H1 (cell line): ENCODE data around the gene RHBDD1. TPM values are rescaled to one million over a fixed set of nuclear protein-coding genes. Genes with fewer than 3 reads are reported as not detected.

Experiments
- CTCF ChIA-PET: fragments of 300-600 bp; sonication (Branson Sonifier 250); formaldehyde crosslinking; loops from one replicate; lab custom pipeline; 2021; ENCODE audit not compliant: partially characterized antibody; lab: Charles Lee
- POLR2A ChIA-PET: fragments of 300-600 bp; sonication (Branson Sonifier 250); formaldehyde crosslinking; loops from one replicate; lab custom pipeline; 2021; ENCODE audit warnings: inconsistent platforms; ENCODE audit not compliant: partially characterized antibody; lab: Charles Lee
- DNase-seq, 2 experiments: peaks; one replicate each; pipeline versions ENCODE4 v3.0.0 to v3.0.0-alpha.2; 2010 to 2022; ENCODE audit warnings: low spot score in 2 of 2, low read depth in 1 of 2, mixed read lengths in 1 of 2
- FAIRE-seq: peaks from 2 replicates; lab custom pipeline; 2011; peaks lifted over from hg19 to GRCh38; lab: Jason Lieb, UNC
- H2AFZ ChIP-seq: 2 replicates; pipeline ENCODE4 v1.8.1; 2012; ENCODE audit warnings: low read length, inconsistent platforms
- H2AK5ac ChIP-seq: 2 replicates; pipeline ENCODE4 v1.6.1; 2013; ENCODE audit warnings: low read depth, low read length
- H2BK120ac ChIP-seq: replicated peaks from 2 replicates; pipeline ENCODE3; 2013; ENCODE audit warnings: low read depth, low read length, inconsistent platforms
- H2BK12ac ChIP-seq: 2 replicates; pipeline ENCODE4 v1.6.1; 2013; ENCODE audit warnings: low read depth, low read length
- H2BK15ac ChIP-seq: 2 replicates; pipeline ENCODE4 v1.6.1; 2013; ENCODE audit warnings: low read length
- H2BK20ac ChIP-seq: 2 replicates; pipeline ENCODE4 v1.6.1; 2013; ENCODE audit warnings: low read length
- H2BK5ac ChIP-seq: 2 replicates; pipeline ENCODE4 v1.6.1; 2013; ENCODE audit warnings: low read depth, low read length
- H3K14ac ChIP-seq: 2 replicates; pipeline ENCODE4 v1.6.1; 2013; ENCODE audit warnings: inconsistent platforms; ENCODE audit not compliant: insufficient read length
- H3K18ac ChIP-seq: 2 replicates; pipeline ENCODE4 v1.6.1; 2013; ENCODE audit warnings: low read length; ENCODE audit errors: extremely low read depth
- H3K23ac ChIP-seq: 2 replicates; pipeline ENCODE4 v1.6.1; 2013; ENCODE audit warnings: inconsistent platforms; ENCODE audit not compliant: insufficient read length
- H3K23me2 ChIP-seq: 2 replicates; pipeline ENCODE4 v1.6.1; 2013; ENCODE audit warnings: low read depth, low read length
- H3K27ac ChIP-seq: 2 replicates; pipeline ENCODE4 v1.6.1; 2011; ENCODE audit warnings: low read depth, low read length, inconsistent platforms
- H3K27me3 ChIP-seq, 4 experiments: replicated peaks in 1 of 4; 1 replicate in 1 of 4; 2 replicates in 3 of 4; pipeline versions ENCODE4 v1.6.1 to v1.8.1; 2011 to 2013; ENCODE audit warnings: low read length in 3 of 4, mild to moderate bottlenecking in 3 of 4, inconsistent platforms in 2 of 4, mixed read lengths in 2 of 4, moderate library complexity in 1 of 4; ENCODE audit not compliant: control insufficient read depth in 3 of 4, insufficient read depth in 3 of 4; ENCODE audit errors: extremely low read depth in 1 of 4
- H3K36me3 ChIP-seq, 4 experiments: 2 replicates each; pipeline versions ENCODE4 v1.6.1 to v1.8.1; 2011 to 2013; ENCODE audit warnings: mild to moderate bottlenecking in 4 of 4, low read length in 3 of 4, moderate library complexity in 2 of 4, control low read depth in 1 of 4, inconsistent platforms in 1 of 4; ENCODE audit not compliant: insufficient read depth in 4 of 4, control insufficient read depth in 2 of 4
- H3K4ac ChIP-seq: replicated peaks from 2 replicates; pipeline ENCODE3; 2013; ENCODE audit warnings: low read length, low read depth, mixed read lengths, inconsistent platforms; ENCODE audit not compliant: insufficient read length
- H3K4me1 ChIP-seq, 4 experiments: replicated peaks in 1 of 4; 1 replicate in 1 of 4; 2 replicates in 3 of 4; pipeline versions ENCODE4 v1.6.1 to v1.8.1; 2011 to 2013; ENCODE audit warnings: low read length in 3 of 4, inconsistent platforms in 2 of 4, mixed read lengths in 1 of 4; ENCODE audit not compliant: insufficient read depth in 4 of 4, control insufficient read depth in 3 of 4
- H3K4me2 ChIP-seq, 2 experiments: 2 replicates each; pipeline versions ENCODE4 v1.6.1 to v1.8.1; 2011 to 2013; ENCODE audit warnings: low read depth in 2 of 2, low read length in 2 of 2, control low read depth in 1 of 2, inconsistent platforms in 1 of 2, mild to moderate bottlenecking in 1 of 2; ENCODE audit not compliant: insufficient read depth in 1 of 2
- H3K4me3 ChIP-seq, 4 experiments: fragments of 200-600, 300-600 bp in 1 of 4; sonication (generic), shearing (Covaris generic), sonication (Bioruptor Twin) in 1 of 4; 2 replicates each; pipeline versions ENCODE4 v1.5.1 to v1.8.1; 2011 to 2016; ENCODE audit warnings: low read length in 4 of 4, low read depth in 3 of 4, control low read depth in 2 of 4, inconsistent platforms in 2 of 4, mild to moderate bottlenecking in 2 of 4, mixed read lengths in 1 of 4, moderate library complexity in 1 of 4; ENCODE audit not compliant: insufficient read depth in 2 of 4; ENCODE audit errors: extremely low read depth in 1 of 4
- H3K56ac ChIP-seq: replicated peaks from 2 replicates; pipeline ENCODE3; 2013; ENCODE audit warnings: low read depth, mild to moderate bottlenecking, mixed read lengths, low read length, inconsistent platforms; ENCODE audit not compliant: insufficient read length
- H3K79me1 ChIP-seq: 2 replicates; pipeline ENCODE4 v1.6.1; 2013; ENCODE audit warnings: low read depth, low read length, control low read depth
- H3K79me2 ChIP-seq, 2 experiments: 2 replicates each; pipeline versions ENCODE4 v1.6.1 to v1.8.1; 2012 to 2013; ENCODE audit warnings: low read length in 2 of 2, mild to moderate bottlenecking in 2 of 2, inconsistent platforms in 1 of 2; ENCODE audit not compliant: insufficient read depth in 2 of 2, control insufficient read depth in 1 of 2
- H3K9ac ChIP-seq, 4 experiments: replicated peaks in 1 of 4; 1 replicate in 1 of 4; 2 replicates in 3 of 4; pipeline versions ENCODE4 v1.6.1 to v1.8.1; 2011 to 2013; ENCODE audit warnings: low read depth in 3 of 4, low read length in 3 of 4, control low read depth in 2 of 4, mild to moderate bottlenecking in 2 of 4, moderate library complexity in 2 of 4, inconsistent platforms in 1 of 4; ENCODE audit errors: extremely low read depth in 1 of 4
- H3K9me3 ChIP-seq, 2 experiments: 2 replicates each; pipeline versions ENCODE4 v1.6.1 to v1.8.1; 2012 to 2013; ENCODE audit warnings: mild to moderate bottlenecking in 2 of 2, moderate library complexity in 2 of 2, control low read depth in 1 of 2, inconsistent platforms in 1 of 2, low read depth in 1 of 2, low read length in 1 of 2, mixed read lengths in 1 of 2; ENCODE audit not compliant: insufficient read depth in 2 of 2
- H4K20me1 ChIP-seq, 2 experiments: replicated peaks in 1 of 2; 2 replicates each; pipeline versions ENCODE3 to v1.8.1; 2011 to 2013; ENCODE audit warnings: inconsistent platforms in 2 of 2, low read length in 2 of 2, mild to moderate bottlenecking in 1 of 2; ENCODE audit not compliant: insufficient read depth in 2 of 2, control insufficient read depth in 1 of 2
- H4K5ac ChIP-seq: 2 replicates; pipeline ENCODE4 v1.6.1; 2013; ENCODE audit warnings: low read length, low read depth, mixed read lengths, inconsistent platforms; ENCODE audit not compliant: insufficient read length
- H4K8ac ChIP-seq: 2 replicates; pipeline ENCODE4 v1.8.0; 2013; ENCODE audit warnings: mild to moderate bottlenecking, moderate library complexity, low read length, inconsistent platforms; ENCODE audit not compliant: insufficient read depth; ENCODE audit errors: extremely low read depth
- H4K91ac ChIP-seq: replicated peaks from 2 replicates; pipeline ENCODE3; 2013; ENCODE audit warnings: low read length, mixed read lengths, inconsistent platforms; ENCODE audit not compliant: insufficient read length
- NANOG ChIP-seq: IDR thresholded peaks from 2 replicates; pipeline ENCODE4 v1.6.1; 2011; ENCODE audit warnings: low read length, low read depth, mild to moderate bottlenecking, inconsistent platforms; ENCODE audit not compliant: insufficient read depth, poor library complexity, severe bottlenecking
- WGBS, 2 experiments: shearing (Covaris generic) in 1 of 2; methylation state at CpG; one replicate each; pipeline versions ENCODE4 v1.1.6 to v1.1.7; 2013 to 2015; ENCODE audit warnings: low lambda C conversion rate in 2 of 2, mixed read lengths in 2 of 2, inconsistent platforms in 1 of 2, low coverage in 1 of 2, missing lambda C conversion rate in 1 of 2; ENCODE audit not compliant: insufficient replicate concordance in 2 of 2, insufficient coverage in 1 of 2, insufficient read length in 1 of 2; ENCODE audit errors: extremely low coverage in 1 of 2, missing lambda C conversion rate in 1 of 2; 5-methylcytosine and 5-hydroxymethylcytosine counted together
- polyA plus RNA-seq, 7 experiments: library from polyadenylated mRNA; depleted of rRNA in 3 of 7; stranded (reverse) in 5 of 7; unstranded in 2 of 7; fragments of >200 nt in 5 of 7; fragments of 200-250 nt in 2 of 7; gene quantifications; 1 replicate in 5 of 7; 2 replicates in 1 of 7; 4 replicates in 1 of 7; pipeline versions ENCODE4 v1.2.1 to v1.2.3, GENCODE V29; 2011 to 2013; ENCODE audit warnings: missing spikeins in 2 of 7, mixed read lengths in 2 of 7
- total RNA-seq: library from RNA; stranded (reverse); fragmentation: NEBNext Ultra II Directional; extraction: Animal tissue kit (Norgen Biotek cat#: 25700); gene quantifications from 2 replicates; pipeline ENCODE4 v1.2.1, GENCODE V29; 2021

RHBDD1 gene
- total and polyA plus RNA-seq, 2 of the 8 experiments (the other 6 are each of a cell fraction or from before 2014, with no cell fraction given): 10.5 to 23.1 TPM

DNA sequence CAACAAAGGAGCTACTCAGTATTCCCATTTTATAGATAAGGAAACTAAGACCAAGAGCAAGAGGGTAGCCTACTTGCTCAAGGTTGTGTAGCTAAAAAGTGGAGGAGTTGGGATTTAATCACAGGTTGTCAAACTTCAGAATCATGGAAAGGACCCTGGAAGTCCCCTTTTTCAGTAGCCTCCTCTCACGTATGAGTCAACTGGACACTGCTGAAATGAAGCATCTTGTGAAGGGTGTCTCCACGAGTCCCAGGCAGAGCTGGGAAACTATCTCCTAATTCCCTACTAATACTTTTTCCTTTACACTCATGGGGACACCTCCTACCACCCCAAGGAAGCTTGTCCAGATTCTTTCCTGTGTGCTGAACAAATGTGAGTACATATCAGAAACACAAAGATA, 155.8 kb downstream of the RHBDD1 start:
- CTCF ChIA-PET: interaction anchor here (0.9 to 1.7 kb wide), 4 partner anchors 9 to 1320 kb away, joined by 3 read pairs; no protein-coding TSS in a partner anchor
- no peak for TF ChIP-seq NANOG

More for the DNA sequence above, 155.8 kb downstream of the RHBDD1 start:
- no peak overlapping the region for H3K4me3 ChIP-seq
- H3K18ac ChIP-seq: no peak overlapping the region
- H3K56ac ChIP-seq: no peak overlapping the region
- H2BK12ac ChIP-seq: no peak overlapping the region
- H4K20me1 ChIP-seq: peaks cover 0 to 2% of the 10 kb centered on the region in 2 experiments
- 87% methylated on average over 2 of the region's 2 CpGs; no CpG with 5 or more reads in 1 of the 2 experiments for WGBS, 2 experiments
- no peak overlapping the region for H4K8ac ChIP-seq
- no peak overlapping the region for H4K91ac ChIP-seq
- no peaks in the 10 kb centered on the region for H3K4me1 ChIP-seq
- H3K27ac ChIP-seq: no peak overlapping the region
- H3K79me2 ChIP-seq: no peaks in the 10 kb centered on the region; a peak in 1 of 4 replicates
- DNase-seq: no peak
- FAIRE-seq: no peak
- H2BK15ac ChIP-seq: no peak overlapping the region
- H3K9me3 ChIP-seq: no peaks in the 10 kb centered on the region
- H3K4me2 ChIP-seq: no peak overlapping the region
- H2AFZ ChIP-seq: no peak overlapping the region
- H2BK20ac ChIP-seq: no peak overlapping the region
- H3K79me1 ChIP-seq: no peaks in the 10 kb centered on the region
- no peaks in the 10 kb centered on the region for H3K27me3 ChIP-seq
- no peak overlapping the region for H2BK120ac ChIP-seq
- no peak overlapping the region for H3K23ac ChIP-seq
- no peak overlapping the region for H3K4ac ChIP-seq
- POLR2A ChIA-PET: no interaction called here
- no peak overlapping the region for H3K9ac ChIP-seq
- no peaks in the 10 kb centered on the region; a peak in 2 of 8 replicates for H3K36me3 ChIP-seq
- no peaks in the 10 kb centered on the region for H3K23me2 ChIP-seq
- no peak overlapping the region for H3K14ac ChIP-seq
- H2BK5ac ChIP-seq: no peak overlapping the region
- H4K5ac ChIP-seq: no peak overlapping the region
- H2AK5ac ChIP-seq: no peak overlapping the region
